Inflammatory macrophage treated with lipopolysaccharide for 1 hour (primary cell): ENCODE results near the gene CACNG7.
"Not testable (repeated sequence)": the region's sequence is repeated elsewhere in the genome, so short reads cannot be mapped to it uniquely, and the experiment has no call there.

Experiments used
- DNase-seq, 2 donors: peaks; one replicate each; pipeline ENCODE4 v3.0.0-alpha.2; 2020 to 2022

The CACNG7 gene

DNA sequence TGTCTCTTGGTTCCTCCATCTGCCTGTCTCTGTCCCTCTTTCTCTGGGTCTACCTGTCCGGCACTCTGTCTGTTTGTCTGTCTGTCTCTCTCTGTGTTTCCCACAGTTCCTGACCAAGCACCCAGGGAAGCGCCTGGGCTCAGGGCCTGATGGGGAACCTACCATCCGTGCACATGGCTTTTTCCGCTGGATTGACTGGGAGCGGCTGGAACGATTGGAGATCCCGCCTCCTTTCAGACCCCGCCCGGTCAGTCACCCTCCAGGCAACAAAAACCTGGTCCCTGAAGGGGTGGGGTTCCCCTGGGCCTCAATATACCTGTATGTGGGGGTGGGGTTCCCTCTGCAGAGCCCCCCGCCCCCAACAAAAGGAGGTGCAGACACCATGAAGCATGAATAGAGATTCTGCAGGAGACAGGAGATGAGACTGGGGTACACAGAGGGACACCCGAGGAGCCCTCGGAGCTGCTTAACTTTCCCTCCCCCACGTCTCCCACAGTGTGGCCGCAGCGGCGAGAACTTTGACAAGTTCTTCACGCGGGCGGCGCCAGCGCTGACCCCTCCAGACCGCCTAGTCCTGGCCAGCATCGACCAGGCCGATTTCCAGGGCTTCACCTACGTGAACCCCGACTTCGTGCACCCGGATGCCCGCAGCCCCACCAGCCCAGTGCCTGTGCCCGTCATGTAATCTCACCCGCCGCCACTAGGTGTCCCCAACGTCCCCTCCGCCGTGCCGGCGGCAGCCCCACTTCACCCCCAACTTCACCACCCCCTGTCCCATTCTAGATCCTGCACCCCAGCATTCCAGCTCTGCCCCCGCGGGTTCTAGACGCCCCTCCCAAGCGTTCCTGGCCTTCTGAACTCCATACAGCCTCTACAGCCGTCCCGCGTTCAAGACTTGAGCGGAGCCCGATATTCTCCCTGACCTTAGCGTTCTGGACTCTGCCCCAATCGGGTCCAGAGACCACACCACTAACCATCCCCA lies 2.6 kb upstream of the CACNG7 start:
- DNase-seq, result peak in 1 of 2 donors; percentile 77

DNA sequence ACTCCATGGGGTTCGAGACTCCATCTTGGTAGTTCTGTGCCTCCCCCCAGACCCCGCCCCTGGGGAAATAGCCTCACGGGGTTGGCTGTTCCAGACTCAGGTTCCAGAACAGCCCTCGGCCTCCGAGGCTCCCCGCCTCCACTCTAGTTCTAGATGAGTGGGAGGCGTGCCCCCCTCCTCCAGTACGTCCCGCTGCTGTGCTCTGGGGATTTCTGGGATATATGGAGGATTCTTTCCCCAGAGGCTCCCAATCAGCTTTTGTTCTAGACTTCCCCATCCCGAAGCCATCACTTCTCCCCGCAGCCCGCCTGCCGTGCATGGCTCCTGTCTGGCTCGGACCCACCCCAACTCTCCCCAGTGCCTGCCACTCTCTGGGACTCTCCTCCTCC lies 1.9 kb upstream of the CACNG7 start:
- DNase-seq, result no peak

GRCh38 chr19:53907690-53908089 lies 1.4 kb upstream of the CACNG7 start:
- DNase-seq, result no peak

- DNase-seq, result peak in 1 of 2 donors; percentile 9
Measured at GRCh38 chr19:53908106-53908934, 758 bp upstream of the CACNG7 start.

DNA sequence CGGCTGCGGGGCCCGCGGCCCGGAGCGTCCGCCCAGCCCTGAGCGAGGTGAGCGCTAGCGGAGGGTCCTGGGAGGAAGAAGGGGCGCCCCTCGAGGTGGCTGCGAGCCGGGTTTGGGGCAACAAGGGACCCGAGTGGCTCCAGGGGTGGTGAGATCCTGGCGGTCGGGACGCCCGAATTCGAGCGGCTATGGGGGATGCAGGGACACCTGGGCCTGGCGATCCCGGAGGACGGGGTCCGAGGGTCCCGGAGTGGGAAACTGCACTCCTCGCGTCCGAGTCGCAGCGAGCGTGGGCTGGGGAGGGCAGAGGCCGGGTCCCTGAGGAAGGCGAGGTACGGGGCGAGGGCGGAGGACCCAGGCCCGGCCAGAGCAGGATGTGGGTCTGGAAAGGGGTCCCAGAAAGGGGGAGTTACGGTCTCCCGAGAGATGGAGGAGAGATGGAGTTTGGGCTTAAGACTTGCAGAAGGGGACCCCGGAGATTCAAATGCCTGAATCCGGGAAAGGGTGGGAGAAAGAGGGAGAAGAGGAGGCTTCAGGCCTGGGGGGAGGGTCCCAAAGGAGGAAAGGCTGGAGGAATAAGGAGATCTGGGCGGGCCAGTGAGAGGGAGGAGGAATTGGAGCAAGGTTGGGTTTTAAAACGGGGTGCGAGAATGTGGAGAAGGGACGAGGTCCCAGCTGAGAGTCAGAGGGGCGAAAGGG lies 542 bp downstream of the CACNG7 start:
- no peak for DNase-seq

DNA sequence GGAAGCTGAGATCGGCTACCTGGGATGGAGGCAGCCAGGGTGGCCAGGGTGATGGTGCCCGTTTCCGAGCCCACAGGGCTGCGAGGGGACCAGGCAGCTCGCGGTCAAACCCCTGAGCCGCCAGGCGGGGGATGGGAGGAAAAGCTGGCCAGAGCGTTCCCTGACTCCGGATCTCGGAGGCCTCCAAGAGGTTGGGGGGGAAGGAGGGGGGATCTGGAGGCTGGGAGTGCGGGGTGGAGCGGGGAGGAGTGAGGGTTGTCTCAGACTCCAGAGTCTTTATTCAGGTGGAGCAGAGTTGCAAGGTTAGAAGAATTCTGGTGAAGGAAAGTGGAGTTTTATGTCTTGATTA lies 1.1 kb downstream of the CACNG7 start:
- DNase-seq, result no peak

DNA sequence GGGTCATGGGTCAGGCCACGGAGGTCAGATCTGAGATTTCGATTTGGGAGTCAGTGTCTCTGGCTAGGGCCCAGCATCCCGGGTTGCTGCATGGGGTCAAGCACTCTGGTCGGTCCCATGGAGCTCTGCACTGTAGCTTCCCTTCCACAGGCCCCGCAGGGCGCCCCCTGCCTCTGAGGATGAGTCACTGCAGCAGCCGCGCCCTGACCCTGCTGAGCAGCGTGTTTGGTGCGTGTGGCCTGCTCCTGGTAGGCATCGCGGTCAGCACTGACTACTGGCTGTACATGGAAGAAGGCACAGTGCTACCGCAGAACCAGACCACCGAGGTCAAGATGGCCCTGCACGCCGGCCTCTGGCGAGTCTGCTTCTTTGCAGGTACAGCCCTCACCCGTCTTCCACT lies 3.6 kb downstream of the CACNG7 start:
- peak in 1 of 2 donors; percentile 25 for DNase-seq

DNA sequence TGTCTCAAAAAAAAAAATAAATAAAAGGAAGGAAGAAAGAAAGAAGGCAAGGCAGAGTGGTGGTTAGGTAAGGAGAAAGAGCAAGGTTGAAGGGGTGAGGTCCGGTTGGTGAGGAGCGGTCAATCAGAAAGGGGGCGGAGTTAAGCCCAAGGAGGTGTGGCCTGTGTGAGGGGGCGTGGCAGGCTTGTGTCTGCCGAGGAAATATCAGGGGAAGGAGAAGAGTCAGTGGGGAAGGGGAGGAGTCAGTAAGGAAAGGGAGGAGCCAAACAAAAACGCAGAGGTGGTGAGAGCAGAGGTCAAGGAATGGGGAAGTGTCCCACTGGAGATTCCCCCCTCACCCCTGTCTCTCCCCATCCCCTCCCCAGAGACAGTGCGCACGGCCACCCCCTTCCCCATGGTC lies 5.9 kb downstream of the CACNG7 start:
- peak; percentile 20 to 49 for DNase-seq

- no peak for DNase-seq
Measured at GRCh38 chr19:53916004-53916403, 6.9 kb downstream of the CACNG7 start.

DNA sequence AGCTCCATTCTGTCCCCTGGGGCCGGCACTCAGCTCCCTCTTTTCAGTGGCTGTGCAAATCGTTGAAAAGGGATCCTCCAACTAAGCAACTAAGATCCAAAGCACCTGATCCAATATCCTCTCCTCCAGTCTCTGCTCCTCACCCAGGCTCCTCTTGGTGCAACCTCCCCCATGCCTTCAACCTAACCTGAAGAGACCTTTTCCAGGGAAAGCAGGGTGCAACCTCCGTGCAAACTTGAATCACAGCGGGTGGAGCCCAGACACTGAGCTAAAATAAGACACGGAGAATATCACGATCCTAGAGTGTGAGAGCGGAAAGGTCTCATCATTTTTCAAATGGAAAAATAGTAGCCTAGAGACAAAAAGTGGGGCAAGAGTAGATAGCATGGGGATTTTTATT lies 8.3 kb downstream of the CACNG7 start:
- no peak for DNase-seq

DNA sequence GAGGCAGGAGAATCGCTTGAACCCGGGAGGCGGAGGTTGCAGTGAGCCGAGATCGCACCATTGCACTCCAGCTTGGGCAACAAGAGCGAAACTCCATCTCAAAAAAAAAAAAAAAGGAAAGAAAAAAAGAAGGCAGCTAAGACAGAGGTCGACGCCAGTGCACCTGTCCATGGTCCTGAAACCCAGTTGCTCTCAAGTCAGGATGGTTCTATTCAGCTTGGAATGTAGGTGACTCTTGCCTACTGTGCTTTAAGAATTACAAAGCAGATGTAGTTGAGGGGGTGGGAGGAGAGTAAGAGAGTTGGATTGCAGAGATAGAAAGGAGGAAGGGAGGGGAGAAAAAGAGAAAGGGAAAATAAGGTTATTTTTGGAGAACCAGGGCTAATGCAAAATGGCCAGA lies 18.7 kb downstream of the CACNG7 start:
- DNase-seq, result peak; percentile 16 to 45

DNA sequence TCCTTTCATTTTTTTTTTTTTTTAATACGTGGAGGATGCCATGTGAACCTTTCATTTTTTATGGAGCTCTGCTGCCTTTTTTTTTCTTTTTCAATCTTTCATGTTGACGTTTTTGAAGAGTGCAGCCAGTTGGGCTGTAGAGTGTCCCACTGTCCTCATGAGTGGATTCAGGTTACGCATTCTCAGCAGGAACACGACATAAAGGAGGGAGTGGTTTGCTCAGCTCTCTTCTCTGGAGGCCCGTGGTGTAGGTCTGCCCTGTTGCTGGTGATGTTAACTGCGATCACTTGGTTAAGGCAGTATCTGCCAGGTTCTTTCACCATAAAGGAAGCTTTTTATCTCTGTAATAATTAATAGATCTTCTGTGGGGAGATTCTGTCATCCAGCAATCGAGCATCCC lies 27.0 kb downstream of the CACNG7 start:
- DNase-seq, result no peak

DNA sequence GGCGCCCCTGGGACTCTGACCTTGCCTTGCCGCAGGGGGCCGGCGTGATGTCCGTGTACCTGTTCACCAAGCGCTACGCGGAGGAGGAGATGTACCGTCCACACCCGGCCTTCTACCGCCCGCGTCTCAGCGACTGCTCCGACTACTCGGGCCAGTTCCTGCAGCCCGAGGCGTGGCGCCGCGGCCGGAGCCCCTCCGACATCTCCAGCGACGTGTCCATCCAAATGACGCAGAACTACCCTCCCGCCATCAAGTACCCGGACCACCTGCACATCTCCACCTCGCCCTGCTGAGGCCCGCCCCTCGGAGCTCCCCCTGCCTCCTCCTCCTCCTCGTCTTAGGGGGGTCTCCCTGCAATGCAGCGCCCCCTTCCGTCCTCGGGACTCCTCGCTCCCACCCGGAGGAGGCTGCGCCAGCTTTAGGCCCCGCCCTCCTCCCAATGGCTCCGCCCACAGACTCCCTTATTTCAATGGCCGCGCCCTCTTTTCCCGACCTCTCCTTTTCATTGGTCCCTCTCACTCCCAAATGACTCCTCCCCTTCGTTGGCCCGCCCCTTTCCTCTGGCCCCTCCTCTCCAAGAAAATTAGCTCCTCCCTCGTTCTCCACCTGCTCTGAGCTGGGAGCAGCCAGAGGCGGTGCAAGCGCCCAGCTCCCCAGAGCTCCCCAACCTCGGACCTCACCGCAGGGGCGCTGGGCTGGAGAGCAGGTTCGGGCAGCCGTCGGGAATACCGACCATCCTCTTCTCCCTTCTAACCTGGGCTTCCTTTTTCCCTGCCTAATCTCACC lies 33.1 kb downstream of the CACNG7 start:
- DNase-seq, result peak in 1 of 2 donors; percentile 7

DNA sequence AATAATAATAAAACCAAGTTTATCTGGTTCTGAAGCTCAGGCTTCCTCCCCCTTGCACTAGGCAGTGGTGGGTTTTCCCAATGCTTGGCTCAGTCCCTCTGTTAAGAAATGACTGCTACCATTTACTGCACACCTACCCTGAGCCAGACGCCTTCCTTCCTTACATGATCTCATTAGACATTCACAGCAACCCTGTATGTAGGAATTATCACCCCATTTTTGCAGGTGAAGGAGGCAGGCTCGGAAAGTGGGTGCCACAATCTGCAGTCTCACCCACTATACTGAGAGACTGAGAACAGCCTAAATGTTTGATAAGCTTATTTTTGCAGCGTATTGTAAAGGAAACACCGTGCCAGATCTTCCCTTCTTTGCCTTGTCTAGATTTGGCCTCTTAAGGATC lies 35.3 kb downstream of the CACNG7 start:
- no peak for DNase-seq

- no peak for DNase-seq
Measured at GRCh38 chr19:53944933-53945332, 35.9 kb downstream of the CACNG7 start.

DNA sequence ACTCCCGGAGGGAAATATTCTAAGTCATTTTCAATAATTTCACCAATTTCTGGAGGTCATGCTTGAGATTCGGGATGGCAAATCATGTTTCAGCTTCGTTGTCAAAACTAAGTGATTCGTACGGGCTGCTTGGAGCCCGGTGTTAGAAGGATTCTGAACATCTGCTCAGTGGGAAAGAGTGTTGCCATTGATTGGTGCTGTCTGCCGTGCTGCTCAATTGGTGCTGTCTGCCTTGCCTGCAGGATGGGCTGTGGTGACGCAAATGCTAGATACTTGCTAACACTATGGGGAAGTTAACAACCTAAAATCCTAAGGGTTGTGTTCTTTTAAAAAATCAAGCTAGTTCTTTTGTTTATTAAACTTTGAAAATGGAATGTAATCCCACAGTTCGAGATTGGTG lies 36.4 kb downstream of the CACNG7 start:
- DNase-seq, result no peak

GRCh38 chr19:53945998-53946397 lies 36.9 kb downstream of the CACNG7 start:
- DNase-seq, result no peak

DNA sequence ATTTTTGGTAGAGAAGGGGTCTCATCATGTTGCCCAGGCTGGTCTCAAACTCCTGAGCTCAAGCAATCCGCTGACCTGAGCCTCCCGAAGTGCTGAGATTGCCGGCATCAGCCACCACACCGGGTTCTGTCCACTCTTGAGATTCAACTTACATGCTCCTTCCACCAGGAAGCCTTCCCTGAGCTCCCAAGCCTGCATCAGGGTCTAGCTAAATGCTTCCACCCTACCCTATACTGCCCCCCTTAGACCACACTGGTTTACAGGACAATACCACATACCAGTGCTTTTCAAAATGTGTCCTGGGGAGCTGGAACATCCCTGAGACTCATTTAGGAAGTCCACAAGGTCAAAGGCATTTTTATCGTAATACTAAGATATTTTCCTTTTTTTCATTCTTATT lies 38.5 kb downstream of the CACNG7 start:
- no peak for DNase-seq

DNA sequence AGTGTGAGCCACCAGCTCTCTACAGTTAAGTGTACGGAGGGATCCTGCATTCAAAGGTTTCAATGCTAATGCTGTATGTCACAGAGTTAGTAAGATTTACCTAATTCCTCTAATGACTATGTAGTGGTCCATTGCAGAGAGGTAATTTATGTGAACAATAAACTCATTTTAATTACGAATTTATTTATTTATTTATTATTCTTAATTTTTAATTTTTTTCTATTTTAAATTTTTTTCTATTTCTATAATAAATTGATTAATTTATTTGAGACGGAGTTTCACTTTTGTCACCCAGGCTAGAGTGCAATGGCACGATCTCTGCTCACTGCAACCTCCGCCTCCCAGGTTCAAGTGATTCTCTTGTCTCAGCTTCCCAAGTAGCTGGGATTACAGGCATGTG lies 39.5 kb downstream of the CACNG7 start:
- DNase-seq, result not testable (repeated sequence)

DNA sequence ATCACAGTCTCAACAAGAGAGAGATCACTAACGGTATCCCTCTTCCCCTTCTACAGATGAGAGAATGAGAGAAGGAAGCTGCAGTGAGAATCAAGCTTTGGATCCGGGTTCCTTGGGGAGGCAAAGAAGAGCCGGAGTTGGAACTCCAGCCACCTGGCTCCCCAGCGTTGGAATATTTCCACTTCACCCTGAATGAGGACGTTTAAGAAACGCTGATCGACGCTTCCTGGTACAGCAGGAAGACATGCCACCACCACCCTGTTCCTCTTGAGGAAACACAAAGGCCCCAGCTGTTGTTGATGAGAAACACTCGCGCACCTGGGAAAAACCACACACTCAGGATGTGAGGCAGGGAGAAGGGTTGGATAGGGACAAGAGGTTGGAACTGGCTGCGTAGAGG lies 42.4 kb downstream of the CACNG7 start:
- no peak for DNase-seq

DNA sequence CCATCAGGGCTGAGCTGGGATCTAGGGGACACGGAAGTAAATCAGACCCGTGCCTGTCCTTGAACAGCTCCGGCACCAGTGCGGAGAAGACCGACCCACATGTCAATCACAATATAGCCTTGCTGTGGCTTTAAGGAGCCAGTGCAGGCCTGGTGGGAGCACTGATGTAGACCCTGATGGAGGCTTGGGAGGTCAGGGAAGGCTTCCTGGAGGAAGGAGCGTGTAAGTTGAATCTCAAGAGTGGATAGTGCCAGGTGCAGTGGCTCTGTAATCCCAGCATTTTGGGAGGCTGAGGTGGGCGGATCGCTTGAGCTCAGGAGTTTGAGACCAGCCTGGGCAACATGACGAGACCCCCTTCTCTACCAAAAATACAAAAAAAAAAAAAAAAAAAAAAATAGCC lies 42.9 kb downstream of the CACNG7 start:
- no peak for DNase-seq

GRCh38 chr19:53953383-53953782 lies 44.3 kb downstream of the CACNG7 start:
- no peak for DNase-seq
